C4-2B (cell line): ENCODE data around the gene CPA5.

Experiments used
- CTCF ChIP-seq: fragments of 450-650 bp; conservative IDR thresholded peaks from 2 replicates; pipeline ENCODE4 v1.5.1; 2017; ENCODE audit warnings: mild to moderate bottlenecking
- ZFX ChIP-seq: fragments of 450-650 bp; IDR thresholded peaks from 2 replicates; pipeline ENCODE4 v1.6.1; 2017

- TF ChIP-seq CTCF (no peak), ZFX (no peak)
These were observed 50.0 kb downstream of the CPA5 start for GRCh38 chr7:130394421-130395195.
